GM12873 (cell line): Measurements from ENCODE around the gene GLO1.

Source experiments
- TF ChIP-seq, protein P1 (sequence below): IDR thresholded peaks from 2 replicates; pipeline ENCODE4 v1.5.1; 2012; ENCODE audit warnings: low read depth, mild to moderate bottlenecking, moderate library complexity, low read length, control low read depth; ENCODE audit not compliant: insufficient read depth; ENCODE audit errors: missing control alignments

The GLO1 gene

DNA sequence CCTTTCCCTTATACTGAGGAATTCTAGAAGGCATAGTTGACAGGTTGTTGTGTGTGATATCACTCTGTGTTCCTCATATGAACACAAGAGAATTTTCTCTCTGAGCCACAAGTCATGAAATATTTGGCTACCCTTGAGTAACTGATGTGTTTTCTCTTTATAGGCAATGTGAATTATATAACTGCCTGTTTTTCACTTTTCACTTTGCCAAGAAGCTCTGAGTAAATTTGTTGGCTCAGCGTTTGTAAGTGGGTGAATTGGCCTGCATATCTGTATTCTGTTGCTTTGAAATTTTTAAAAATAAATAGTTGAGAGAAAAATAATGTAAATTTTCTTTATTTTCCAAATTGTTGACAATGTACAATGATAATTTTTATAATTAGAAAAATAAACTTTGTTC is 58.0 kb downstream of the GLO1 start:
- TF ChIP-seq, protein P1, sequence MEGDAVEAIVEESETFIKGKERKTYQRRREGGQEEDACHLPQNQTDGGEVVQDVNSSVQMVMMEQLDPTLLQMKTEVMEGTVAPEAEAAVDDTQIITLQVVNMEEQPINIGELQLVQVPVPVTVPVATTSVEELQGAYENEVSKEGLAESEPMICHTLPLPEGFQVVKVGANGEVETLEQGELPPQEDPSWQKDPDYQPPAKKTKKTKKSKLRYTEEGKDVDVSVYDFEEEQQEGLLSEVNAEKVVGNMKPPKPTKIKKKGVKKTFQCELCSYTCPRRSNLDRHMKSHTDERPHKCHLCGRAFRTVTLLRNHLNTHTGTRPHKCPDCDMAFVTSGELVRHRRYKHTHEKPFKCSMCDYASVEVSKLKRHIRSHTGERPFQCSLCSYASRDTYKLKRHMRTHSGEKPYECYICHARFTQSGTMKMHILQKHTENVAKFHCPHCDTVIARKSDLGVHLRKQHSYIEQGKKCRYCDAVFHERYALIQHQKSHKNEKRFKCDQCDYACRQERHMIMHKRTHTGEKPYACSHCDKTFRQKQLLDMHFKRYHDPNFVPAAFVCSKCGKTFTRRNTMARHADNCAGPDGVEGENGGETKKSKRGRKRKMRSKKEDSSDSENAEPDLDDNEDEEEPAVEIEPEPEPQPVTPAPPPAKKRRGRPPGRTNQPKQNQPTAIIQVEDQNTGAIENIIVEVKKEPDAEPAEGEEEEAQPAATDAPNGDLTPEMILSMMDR = no peak

DNA sequence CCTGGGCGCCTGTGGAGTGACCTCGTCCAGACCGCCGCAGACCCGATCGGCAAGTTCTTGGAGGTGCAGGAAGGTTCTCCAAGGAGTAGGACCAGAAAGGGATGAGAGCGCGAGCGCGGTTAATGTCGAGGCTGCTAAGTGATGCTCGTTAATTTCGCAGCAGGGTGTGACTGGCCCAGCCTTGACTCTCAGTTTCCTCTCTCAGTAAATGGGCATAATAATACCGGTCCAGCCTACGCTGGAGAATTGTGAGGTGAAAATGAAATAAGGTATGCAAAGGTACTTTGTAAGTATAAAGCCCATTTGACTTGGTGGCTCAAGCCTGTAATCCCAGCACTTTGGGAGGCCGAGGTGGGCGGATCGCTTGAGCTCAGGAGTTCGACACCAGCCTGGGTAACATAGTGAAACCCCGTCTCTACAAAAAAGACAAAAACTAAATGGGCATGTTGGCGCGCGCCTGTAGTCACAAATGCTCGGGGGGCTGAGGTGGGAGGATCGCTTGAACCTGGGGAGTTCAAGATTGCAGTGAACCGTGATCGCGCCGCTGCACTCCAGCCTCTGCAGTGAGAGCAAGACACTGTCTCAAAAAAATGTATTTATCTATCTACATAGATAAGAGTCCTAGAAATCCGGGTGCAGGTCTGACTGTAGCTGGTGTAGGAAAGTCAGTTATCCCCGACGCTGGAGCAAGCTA is 62.6 kb downstream of the GLO1 start:
- TF ChIP-seq, protein P1 = no peak

DNA sequence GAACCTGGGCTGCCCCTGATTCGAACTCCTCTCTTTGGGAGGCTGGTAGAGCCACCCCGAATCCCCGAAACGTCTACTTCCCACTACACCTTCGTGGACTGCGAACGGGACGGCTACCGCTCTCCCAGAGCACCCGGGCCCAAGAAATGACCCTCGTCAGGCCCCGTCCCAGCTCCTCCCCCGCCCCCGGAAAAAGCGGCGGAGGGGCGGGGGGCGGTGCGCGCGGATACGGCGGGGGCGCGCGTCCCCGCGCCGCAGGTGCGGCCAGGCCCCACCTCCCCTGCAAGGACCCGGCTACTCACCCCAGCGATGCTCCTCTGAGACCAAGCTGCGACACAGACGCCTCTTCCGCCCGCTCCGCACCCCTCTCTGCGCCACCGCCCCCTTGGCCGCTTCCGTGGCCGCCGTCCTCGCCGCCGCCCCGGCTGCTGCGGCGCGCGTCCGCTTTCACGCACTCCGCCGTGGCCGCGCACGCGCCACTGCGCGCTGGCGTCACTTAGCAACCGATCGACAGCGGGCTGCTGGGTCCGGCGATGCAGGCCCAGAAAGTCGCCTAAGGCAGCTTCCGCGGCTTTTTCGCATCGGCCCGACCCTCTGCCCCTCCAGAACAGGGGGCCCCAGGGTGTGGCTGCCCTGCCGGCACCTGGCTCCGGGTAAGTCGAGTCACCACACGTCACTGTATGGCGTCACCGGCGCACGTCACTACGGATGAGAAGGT is 63.3 kb downstream of the GLO1 start, which contains the start of gene BTBD9:
TSS of gene BTBD9 (minus strand) at position 432 of the 718 bp plus-strand sequence.
- TF ChIP-seq, protein P1 = no peak

DNA sequence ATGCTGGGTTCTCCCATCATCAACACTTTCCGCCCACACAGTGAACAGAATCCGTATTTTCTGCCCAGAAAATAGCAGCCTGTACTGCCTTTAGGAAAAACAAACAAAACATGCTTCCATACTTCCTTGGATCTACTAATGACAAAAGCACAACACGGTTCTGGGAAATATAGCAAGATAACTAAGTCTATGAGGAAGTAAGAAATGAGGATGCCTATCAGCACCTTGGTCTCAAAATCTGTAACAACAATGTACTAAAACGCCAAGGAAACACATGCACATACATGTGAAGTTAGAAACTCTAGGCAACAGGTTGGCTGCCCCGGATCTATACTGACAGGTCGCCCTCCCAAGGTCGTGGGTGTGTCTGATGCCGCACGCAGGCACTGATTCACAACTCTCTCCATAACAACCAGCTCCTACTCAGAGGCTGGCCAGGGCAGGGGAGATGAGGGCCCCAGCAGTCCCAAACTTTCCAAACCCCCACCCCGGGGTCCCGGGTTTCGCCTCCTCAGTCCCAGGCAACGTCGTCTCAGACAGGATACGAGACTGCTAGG is 63.9 kb downstream of the GLO1 start:
- TF ChIP-seq, protein P1 = no peak

DNA sequence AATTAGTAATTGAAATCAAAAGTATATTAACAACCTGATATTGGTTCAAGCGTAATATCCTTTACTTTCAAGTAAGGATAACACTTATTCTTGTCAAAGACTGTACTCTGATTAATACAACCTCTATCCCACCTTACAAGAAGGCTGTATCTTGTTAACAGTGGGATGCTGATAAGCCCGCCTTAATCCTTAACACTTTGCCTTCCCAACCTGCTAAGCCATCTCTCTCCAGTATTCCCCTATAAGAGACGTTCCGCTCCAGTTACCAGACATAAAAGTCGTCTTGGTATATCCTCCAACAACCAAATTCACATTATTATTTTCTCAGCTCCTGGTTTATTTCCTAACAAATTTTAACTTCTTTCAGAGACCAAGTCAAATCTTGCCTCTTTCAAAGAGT is 65.2 kb downstream of the GLO1 start:
- TF ChIP-seq, protein P1 = no peak

DNA sequence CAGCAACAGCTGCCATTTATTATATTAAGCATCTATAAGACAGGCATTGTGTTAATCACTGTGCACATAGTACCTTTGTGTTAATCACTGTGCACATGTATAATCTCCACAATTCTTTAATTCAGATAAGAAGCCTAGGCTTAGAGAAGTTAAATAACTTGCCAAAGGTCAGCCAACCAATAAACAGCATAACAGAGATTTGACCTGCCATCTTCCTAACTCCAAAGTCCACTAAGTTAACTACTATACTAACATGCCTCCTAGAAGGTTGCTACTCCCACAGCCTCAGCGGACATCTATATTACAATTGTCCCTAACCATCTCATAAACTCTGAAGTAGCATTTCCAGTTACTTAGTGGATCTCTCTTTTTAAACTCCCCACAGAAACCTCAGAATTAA is 66.9 kb downstream of the GLO1 start:
- TF ChIP-seq, protein P1 = no peak

DNA sequence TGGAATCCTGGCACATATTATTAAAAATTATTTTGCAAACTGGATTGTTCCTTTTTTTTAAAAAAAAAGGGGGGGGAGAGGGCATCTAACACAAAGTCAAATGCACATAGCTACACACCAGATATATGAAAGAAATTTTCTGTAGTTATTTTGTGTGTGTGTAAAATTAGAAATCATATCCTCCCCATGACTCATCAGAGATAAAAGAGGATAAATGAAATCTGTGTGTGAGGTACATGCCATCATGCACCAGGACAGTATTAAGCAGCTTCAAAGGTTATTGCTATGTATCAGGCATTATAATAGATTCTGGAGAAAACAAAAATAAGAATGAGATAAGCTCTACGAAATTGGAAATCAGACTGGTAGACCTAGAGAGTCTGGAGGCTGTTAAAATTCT is 68.4 kb downstream of the GLO1 start:
- TF ChIP-seq, protein P1 = no peak
